NCI-H2171 treated with DMSO at 0.1 percent for 48 hours (cell line): Measurements from ENCODE around the gene LMBR1.
"Not testable (repeated sequence)": the region's sequence is repeated elsewhere in the genome, so short reads cannot be mapped to it uniquely, and the experiment has no call there.

Source experiments
- DNase-seq: peaks from one replicate; lab custom pipeline; 2025; lab: John Stamatoyannopoulos, UW

LMBR1 gene

DNA sequence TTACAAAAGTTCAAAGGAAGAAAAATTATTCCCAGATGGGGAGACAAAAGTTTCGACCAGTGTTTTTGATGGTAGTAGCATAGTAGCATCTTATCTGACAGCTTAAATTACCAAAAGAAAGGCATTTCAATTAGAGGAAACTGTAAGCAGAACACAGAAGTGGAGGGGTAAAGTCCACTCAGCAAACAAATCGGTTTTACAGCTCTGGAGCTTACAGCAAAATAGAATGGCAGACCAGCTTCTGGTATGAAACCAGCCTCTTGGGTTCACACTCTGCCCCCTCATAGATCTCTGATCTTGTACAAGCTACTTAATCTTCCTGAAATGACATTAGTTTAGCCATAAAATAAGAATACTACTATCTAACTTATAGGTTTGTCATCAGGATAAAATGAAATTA, 133.8 kb downstream of the LMBR1 start:
- DNase-seq = no peak

DNA sequence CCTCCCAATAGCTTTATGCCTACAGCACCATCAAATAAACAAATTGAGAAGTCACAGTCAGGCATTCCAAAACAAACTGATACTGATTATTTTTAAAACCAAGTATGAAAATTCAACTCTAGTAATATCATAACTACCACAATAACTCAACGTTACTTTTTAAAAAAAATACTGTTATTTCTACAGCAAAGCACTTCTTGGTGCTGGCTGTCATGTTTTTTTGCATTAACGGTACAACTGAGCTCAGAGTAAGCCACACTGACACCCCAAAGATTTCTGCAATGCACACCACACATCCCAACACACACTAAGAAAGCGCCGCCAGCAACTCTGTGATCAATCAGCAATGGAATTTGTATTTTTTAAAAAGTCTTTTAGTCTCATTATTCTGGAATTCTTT, 138.8 kb downstream of the LMBR1 start:
- no peak for DNase-seq

DNA sequence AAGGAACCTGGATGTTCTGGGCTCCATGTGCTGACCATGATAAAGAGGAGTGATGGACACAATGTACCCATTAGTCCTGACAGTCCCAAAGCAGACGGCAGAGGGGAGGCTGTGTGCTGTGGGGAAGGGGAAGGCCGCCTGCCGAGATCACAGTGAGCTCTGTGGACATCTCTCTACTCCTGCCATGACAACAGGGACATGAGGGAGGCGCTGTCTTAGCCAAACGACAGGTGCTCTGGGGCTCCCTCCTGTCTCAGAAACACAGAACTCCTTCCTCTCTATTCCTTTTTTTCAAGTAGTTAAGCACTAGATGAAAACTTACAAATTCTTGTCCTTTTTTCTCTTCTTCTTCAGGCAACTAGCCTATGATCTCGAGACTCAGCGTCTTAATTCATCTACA, 139.4 kb downstream of the LMBR1 start:
- DNase-seq = no peak

GRCh38 chr7:156753229-156753560, 139.8 kb downstream of the LMBR1 start:
- no peak for DNase-seq

- DNase-seq = no peak
These were observed 140.4 kb downstream of the LMBR1 start for GRCh38 chr7:156752367-156753228.

GRCh38 chr7:156751319-156751718, 141.7 kb downstream of the LMBR1 start:
- no peak for DNase-seq

- no peak for DNase-seq
These were observed 145.3 kb downstream of the LMBR1 start for GRCh38 chr7:156747718-156748117.

DNA sequence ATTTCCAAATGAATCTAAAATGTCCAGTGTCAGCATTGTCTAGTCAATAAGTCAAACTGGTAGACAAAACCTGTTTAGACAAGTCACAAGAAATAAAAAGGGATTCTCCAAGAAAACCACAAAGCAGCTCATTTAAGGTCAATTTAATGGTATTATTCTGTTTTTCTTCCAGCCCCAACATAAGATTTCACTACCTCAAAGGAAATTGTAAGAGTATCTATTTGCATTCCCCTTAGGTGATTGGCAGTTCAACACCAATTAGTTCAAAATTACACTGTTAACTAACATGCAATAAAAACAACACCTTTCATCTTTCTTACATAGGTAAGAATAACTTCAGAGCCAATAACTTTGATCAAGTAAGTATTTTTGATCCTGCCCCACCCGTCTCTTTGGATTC, 146.1 kb downstream of the LMBR1 start:
- DNase-seq = no peak

DNA sequence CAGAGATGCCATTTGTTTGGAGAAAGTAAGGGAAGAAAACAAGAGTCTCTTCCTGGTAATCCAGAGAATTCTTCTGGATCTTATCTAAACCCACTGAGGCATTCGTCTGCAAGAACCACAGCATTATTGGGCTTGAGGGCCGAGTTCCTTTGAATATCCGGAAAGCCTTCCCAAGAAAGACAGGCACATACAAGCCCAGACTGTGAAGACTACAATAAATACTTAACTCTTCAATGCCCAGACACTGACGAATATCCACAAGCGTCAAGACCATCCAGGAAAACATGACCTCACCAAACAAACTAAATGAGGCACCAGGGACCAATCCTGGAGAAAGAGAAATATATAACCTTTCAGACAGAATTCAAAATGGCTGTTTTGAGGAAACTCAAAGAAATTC, 153.4 kb downstream of the LMBR1 start:
- no peak for DNase-seq

DNA sequence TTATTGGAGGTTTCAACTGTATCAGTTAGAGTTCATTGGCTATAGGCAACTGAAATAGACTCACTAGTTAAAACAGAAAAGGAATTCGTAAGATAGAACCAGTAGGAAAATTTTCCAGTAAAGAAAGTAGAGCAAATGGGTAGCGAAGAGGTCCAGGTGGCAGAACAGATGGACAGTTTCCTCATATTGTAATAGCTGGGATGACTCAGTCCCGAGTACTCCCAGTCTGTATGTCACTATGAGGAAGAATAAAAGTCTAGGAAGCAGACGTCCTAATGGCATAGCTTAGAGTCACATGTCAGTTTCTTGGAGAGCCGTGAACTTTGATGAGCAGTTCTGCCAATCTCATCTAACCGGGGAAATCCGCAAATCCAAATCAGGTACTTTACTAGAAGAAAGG, 157.1 kb downstream of the LMBR1 start:
- peak; percentile 75 for DNase-seq

DNA sequence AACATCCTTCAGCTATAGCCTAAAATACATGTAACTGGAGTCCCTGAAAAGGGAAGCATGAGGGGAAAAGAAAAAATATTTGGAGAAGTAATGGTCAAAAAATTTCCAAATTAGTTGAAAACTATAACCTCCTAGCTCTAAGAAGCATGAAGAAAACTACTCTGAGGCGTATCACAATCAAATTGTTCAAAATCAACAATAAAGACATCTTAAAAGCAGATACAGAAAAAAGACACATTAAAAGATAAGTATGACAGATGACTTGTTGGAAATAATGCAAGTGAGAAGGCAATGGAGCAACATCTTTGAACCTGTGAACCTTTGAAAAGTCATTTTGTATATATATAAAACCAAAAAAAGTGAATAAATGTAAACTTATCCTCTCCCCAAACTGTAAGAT, 159.3 kb downstream of the LMBR1 start:
- DNase-seq = no peak

- no peak for DNase-seq
These were observed 160.8 kb downstream of the LMBR1 start for GRCh38 chr7:156732091-156732625.

- no peak for DNase-seq
These were observed 161.3 kb downstream of the LMBR1 start for GRCh38 chr7:156731651-156732050.

DNA sequence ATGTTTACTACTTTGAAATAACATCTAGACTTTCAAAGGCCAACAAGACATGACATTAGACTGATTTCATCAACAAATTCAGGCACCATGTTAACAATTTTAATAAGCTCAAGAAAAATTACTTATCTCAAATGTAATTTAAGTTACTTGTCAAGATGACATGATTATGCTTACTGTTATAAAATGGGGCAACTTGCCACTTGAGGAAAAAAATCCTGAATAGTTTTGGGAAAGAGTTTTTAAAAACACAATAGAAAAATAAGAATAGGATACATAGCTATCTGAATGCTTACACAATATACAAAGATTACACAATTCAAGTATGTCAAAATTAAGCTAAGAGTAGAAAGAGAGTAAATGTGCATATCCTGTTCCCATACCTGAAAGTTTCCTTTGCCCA, 167.0 kb downstream of the LMBR1 start:
- DNase-seq = no peak

DNA sequence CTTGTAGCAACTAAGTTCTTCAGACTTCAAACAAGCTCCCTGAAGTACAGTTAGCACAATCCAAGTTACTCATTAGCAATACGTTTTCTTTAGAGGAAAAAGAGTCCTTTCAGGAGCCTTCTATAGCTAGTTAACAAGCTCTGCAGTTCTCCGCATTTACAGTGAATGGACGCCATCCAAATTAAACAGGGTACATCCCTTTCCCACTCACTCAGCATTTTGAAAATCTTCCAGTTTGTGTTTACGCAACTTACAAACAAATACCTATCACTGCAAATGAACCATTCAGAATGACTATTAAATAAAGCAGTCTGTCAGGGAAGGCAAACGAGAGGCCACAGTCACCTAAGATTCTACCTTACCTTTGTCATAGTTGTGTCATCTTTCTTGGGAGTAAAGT, 167.9 kb downstream of the LMBR1 start:
- DNase-seq = no peak

- DNase-seq = no peak
These were observed 170.7 kb downstream of the LMBR1 start for GRCh38 chr7:156722043-156722826.

GRCh38 chr7:156703773-156704482, 189.1 kb downstream of the LMBR1 start:
- DNase-seq = no peak

GRCh38 chr7:156703209-156703608, 189.8 kb downstream of the LMBR1 start:
- no peak for DNase-seq

DNA sequence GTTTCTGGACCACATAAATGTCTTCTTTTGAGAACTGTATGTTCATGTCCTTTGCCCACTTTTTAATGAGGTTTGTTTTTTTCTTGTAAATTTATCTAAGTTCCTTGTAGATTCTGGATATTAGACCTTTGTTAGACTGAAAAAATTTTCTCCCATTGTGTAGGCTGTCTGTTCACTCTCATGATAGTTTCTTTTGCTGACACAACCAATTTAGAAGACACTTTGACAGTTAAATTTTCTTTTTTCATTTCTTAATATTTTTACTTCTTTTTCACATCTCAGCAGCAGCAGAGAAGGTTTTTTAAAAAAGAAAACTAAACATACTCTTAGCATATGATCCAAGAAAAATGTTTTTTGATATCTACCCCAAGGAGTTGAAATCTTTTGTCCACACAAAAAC, 190.6 kb downstream of the LMBR1 start:
- DNase-seq = no peak

DNA sequence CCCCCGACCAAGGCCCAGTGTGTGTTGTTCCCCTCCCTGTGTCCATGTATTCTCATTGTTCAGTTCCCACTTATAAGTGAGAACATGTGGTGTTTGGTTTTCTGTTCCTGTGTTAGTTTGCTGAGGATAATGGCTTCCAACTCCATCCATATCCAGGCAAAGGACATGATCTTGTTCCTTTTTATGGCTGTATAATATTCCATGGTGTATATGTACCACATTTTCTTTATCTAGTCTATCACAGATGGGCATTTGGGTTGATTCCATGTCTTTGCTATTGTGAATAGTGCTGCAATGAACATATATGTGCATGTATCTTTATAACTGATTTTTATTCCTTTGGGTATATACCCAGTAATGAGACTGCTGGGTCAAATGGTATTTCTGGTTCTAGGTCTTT, 191.2 kb downstream of the LMBR1 start:
- not testable (repeated sequence) for DNase-seq

DNA sequence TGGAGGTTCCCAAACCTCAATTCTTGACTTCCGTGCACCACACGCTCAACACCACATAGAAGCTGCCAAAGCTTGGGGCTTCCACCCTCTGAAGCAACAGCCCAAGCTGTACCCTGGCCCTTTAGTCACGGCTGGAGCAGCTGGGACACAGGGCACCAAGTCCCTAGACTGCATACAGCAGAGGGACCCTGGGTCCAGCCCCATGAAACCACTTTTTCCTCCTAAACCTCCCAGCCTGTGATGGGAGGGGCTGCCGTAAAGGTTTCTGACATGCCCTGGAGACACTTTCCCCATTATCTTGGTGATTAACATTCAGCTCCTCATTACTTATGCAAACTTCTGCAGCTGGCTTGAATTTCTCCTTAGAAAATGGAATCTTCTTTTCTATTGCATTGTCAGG, 194.5 kb downstream of the LMBR1 start:
- DNase-seq = not testable (repeated sequence)

- DNase-seq = not testable (repeated sequence)
These were observed 195.7 kb downstream of the LMBR1 start for GRCh38 chr7:156697283-156697682.

GRCh38 chr7:156693627-156694026, 199.4 kb downstream of the LMBR1 start:
- no peak for DNase-seq
